DND-41 (cell line): ENCODE measurements around the gene ORM1.

Source experiments
- CTCF ChIP-seq: IDR thresholded peaks from 2 replicates; pipeline ENCODE4 v1.5.1; 2012; ENCODE audit warnings: borderline replicate concordance, low read length, moderate library complexity, mild to moderate bottlenecking; ENCODE audit not compliant: poor library complexity, severe bottlenecking; ENCODE audit errors: extremely low read depth
- EZH2 ChIP-seq: IDR thresholded peaks from 3 replicates; pipeline ENCODE4 v1.6.1; 2012; ENCODE audit warnings: borderline replicate concordance, low read depth, mild to moderate bottlenecking, moderate library complexity, low read length, inconsistent platforms; ENCODE audit not compliant: severe bottlenecking

GRCh38 chr9:114343471-114344187, 20.7 kb downstream of the ORM1 start:
- TF ChIP-seq CTCF (no peak), EZH2 (no peak)
